Fibroblast of pulmonary artery (primary cell): Measurements from ENCODE around the gene SATB2.

ENCODE experiments used
- DNase-seq: peaks from one replicate; pipeline ENCODE4 v3.0.0-alpha.2; 2010; ENCODE audit warnings: low read depth
- H3K4me3 ChIP-seq: replicated peaks from 2 replicates; pipeline ENCODE4 v1.5.1; 2011; ENCODE audit warnings: low read depth, mild to moderate bottlenecking, control low read depth, low read length, moderate library complexity
- TF ChIP-seq, protein P1 (sequence below): IDR thresholded peaks from 2 replicates; pipeline ENCODE4 v1.5.1; 2011; ENCODE audit warnings: mild to moderate bottlenecking, control low read depth, low read length, inconsistent platforms; ENCODE audit errors: missing control alignments

The SATB2 gene

DNA sequence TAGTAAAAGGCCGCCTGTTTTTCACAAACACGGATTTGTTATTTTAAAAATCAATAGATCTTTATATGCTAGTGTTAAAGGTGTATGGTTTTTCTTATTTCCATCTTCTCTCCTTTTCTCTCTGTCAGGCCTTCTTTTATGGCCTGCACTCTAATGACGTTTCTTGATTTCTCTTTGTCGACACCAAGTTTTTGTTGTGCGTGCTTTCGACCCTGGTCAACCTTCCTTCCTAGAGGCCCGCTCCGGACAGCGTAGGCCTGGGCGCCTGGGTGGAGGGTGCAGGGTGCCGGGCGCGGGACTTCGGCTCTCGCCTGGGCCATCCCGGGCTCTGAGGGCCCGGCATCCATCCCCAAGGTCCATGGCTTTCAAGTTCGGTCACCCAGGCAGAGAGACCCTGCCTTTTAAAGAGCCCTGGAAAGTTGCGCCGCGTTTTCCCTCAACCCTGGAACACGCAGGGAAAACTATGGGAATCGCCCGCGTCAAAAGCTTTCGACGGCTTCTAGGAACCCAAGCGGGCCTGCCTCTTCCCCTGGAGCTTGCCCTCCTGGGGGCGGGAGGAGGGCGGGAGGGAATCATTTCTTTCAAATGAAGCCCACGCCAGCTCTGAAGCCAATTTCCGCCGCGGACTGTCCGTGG, 4.1 kb upstream of the SATB2 start:
- no peak overlapping the region for H3K4me3 ChIP-seq
- TF ChIP-seq, protein P1, sequence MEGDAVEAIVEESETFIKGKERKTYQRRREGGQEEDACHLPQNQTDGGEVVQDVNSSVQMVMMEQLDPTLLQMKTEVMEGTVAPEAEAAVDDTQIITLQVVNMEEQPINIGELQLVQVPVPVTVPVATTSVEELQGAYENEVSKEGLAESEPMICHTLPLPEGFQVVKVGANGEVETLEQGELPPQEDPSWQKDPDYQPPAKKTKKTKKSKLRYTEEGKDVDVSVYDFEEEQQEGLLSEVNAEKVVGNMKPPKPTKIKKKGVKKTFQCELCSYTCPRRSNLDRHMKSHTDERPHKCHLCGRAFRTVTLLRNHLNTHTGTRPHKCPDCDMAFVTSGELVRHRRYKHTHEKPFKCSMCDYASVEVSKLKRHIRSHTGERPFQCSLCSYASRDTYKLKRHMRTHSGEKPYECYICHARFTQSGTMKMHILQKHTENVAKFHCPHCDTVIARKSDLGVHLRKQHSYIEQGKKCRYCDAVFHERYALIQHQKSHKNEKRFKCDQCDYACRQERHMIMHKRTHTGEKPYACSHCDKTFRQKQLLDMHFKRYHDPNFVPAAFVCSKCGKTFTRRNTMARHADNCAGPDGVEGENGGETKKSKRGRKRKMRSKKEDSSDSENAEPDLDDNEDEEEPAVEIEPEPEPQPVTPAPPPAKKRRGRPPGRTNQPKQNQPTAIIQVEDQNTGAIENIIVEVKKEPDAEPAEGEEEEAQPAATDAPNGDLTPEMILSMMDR: no peak
- no peak for DNase-seq

DNA sequence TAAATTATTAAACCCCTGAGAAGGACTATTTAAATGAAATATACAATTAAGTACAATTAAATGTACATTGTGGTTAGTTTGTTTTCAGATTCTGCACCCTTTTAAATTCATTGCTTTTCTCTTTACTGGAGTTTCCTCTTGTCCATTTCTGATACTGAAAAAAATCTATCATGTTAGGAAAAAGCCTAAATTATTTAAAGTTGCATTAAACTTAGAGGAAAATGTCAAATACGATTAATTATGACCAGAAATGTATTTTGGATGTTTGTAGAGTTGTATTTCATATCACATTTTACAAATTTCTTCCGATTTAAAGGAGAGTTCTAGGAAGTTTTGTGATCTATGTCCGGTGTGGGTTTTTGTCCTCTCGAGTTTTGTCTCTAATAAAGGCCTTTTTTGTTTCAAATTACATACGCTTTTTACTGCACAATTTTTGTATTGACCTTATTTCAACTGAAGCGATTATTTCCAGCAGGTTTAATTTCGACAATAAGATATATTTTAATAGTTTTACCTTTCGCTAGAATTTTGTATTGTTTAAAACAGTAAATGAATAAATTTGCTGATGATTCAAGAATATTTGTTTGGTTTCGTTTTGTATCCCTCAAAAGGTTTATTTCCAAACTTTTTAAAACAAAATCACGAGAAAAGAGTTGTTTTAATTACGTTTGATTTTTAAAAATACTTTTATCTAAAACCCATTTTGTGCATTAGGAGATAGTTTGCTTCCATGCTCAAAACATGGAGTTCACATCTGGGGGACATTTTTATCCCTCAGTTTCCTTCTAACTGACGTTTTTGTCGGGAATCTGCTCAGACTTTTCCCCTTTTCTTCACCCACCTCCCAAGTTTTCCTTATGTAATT, 3.3 kb upstream of the SATB2 start:
- TF ChIP-seq, protein P1: no peak
- no peak for DNase-seq
- no peak overlapping the region for H3K4me3 ChIP-seq

DNA sequence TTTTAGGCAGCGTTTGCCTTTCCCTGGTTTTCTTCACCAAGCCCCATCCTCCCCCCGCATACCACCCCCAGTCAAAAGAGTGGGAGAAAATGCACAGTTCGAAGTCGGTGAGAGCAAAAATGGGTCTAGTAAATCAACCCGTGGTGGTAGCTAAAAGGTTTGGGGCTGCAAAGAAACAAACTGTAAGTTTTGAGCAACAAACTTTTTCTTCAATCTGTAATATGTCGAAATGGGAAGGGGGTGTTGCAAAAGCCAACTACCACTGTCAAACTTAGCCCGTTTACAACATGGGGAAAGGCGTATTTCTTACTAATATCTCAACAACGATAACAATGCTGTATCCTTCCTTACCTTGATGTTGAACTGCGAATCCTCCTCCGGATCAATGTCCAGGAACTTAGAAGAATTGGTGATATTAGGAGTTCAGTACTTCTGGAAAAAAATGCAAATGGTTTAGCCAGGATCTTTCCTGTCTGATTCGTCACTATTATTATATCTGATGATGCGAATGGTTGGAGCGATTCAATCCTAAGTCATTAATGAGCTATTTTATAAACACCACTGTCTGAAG, 2.4 kb upstream of the SATB2 start:
- peak overlapping the region; percentile 80 for H3K4me3 ChIP-seq
- TF ChIP-seq, protein P1: no peak
- DNase-seq: peak; percentile 54

DNA sequence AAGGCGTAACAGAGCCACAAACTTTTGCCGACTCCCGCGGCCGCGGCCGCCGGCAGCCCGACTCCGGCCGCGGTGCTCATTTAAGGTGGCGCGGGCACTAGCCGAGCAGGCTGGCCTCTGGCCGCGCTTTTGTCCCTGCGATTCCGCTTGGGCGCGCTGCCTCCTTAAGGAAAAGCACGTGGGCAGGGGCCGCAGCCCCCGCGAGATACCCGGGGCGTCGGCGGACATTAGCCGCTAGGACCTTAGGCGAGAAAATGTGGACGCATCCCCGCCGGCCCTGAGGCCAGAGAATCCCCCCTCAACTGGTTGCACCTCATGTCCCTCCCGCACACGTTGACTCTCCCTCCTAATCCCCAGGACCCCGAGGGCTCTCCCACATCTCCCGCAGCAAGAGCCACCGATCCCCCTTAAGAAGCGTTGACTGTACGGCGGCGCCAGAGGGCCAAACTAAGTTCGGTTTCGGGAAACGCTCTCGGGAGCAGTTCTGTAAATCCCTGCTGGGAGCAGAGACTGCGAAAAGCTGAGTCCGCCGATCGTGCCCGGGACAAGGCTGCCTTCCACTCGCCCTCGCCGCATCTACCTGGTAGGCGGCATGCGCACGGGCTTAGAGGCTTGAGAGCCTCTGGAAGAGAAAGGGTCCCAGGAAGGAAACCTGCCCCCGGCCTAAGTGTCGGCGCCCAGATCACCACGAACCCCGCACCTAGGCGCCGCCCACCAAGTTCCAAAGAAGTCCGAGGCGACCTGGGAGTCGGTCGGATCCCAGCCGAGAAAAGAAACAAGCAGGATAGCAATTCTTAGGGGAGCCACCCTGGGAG, 1.8 kb upstream of the SATB2 start:
- TF ChIP-seq, protein P1: no peak
- DNase-seq: peak; percentile 96
- H3K4me3 ChIP-seq: peak overlapping the region; percentile 80

DNA sequence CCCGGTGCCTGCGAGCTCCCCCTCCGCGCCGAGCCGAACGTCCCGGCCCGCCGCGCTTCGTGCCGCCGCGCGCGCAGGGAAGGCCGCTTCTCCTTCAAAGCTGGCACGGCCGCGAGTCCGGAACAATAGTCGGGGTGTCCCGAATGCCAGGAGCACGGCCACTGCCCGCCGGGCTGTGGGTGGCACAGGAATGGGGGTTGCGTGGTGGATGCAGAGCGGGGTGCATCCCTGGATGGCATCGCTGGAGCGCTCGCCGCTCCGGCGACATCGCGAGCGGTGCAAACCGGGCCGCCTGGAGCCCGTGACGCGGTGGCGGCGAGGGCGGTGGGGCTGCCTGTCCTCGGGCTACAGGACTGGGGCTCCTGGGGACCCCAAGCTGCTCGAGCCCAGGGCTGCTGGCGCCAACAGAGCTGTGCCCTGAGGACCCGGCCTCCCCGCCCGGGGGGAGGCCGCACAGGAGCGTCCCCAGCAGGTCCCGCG, 1.1 kb upstream of the SATB2 start:
- TF ChIP-seq, protein P1: no peak
- DNase-seq: peak; percentile 29
- H3K4me3 ChIP-seq: peak overlapping the region; percentile 80

DNA sequence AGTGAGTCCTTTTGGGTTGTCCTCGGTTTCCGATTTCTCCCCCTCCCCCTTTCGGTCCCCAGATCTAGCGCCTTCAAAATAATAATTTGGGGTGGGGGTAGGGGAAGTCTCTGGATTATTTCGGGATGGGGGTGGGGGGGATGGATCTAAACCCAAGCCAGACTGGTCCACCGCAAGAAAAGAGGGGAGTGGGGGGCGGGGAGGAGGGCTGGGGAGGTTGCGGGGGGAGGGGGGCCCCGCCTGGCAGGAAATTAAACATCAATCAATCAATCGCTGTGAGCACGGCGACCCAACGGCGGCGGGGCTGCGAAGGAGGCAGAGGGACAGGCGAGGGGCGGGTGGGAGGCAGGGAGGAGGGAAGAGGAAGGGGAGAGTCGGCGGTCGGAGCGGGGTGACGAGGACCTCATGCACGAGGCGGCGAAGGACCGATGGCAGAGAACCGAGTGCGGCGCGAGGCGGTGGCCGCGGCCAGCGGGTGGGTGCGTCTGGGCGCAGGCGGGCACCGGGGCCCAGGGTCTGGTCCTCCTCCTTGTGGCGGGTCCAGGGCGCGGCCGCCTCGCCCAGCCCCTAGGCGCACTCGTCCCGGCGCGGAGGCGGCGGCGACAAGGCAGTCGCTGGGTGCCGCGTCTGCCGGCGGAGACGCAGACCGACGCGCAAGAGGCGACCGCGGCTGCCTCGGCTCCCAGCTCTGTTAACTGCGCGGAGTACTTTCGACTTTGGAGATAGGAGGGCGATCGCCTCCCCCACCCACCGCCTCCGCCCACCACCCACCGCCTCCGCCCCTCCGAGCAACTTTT, 468 bp upstream of the SATB2 start:
- peak; percentile 25 for DNase-seq
- peak overlapping the region; percentile 80 for H3K4me3 ChIP-seq
- TF ChIP-seq, protein P1: no peak
